GM12878 (cell line): ENCODE results near the gene BBS2. TPM values are rescaled to one million over a fixed set of nuclear protein-coding genes. Genes with fewer than 3 reads are reported as not detected.

ENCODE experiments used
- CBX5 ChIP-seq: sonication (generic); IDR thresholded peaks from 2 replicates; pipeline ENCODE4 v1.6.1; 2016; ENCODE audit warnings: low read depth, moderate library complexity, mild to moderate bottlenecking, inconsistent platforms
- DPF2 ChIP-seq: fragments of 450-650 bp; IDR thresholded peaks from 2 replicates; pipeline ENCODE4 v1.6.1; 2017; ENCODE audit warnings: mild to moderate bottlenecking
- EP300 ChIP-seq, 2 experiments: fragments of 150-350 bp in 1 of 2; IDR thresholded peaks; 2 replicates each; pipeline ENCODE4 v1.6.1; 2011 to 2012; ENCODE audit warnings: low read depth in 2 of 2, low read length in 2 of 2, borderline replicate concordance in 1 of 2, improper control_type of control experiment in 1 of 2, inconsistent platforms in 1 of 2; ENCODE audit not compliant: control insufficient read depth in 1 of 2
- EZH2 ChIP-seq: IDR thresholded peaks from 2 replicates; pipeline ENCODE4 v1.6.1; 2012; ENCODE audit warnings: low read depth, mild to moderate bottlenecking, control low read depth, inconsistent platforms, low read length, borderline replicate concordance; ENCODE audit not compliant: control insufficient read depth
- FOXM1 ChIP-seq: IDR thresholded peaks from 2 replicates; pipeline ENCODE4 v1.6.1; 2012; ENCODE audit warnings: low read depth, mild to moderate bottlenecking, inconsistent platforms, low read length, moderate library complexity
- HDGF ChIP-seq: fragments of 450-650 bp; IDR thresholded peaks from 2 replicates; pipeline ENCODE4 v1.6.1; 2016; ENCODE audit warnings: antibody characterized with exemption
- JUNB ChIP-seq: IDR thresholded peaks from 2 replicates; pipeline ENCODE4 v1.6.1; 2016; ENCODE audit warnings: antibody characterized with exemption, mild to moderate bottlenecking
- MLLT1 ChIP-seq: fragments of 450-650 bp; IDR thresholded peaks from 2 replicates; pipeline ENCODE4 v1.6.1; 2016; ENCODE audit warnings: mild to moderate bottlenecking
- NFYA ChIP-seq: IDR thresholded peaks from 2 replicates; pipeline ENCODE4 v1.6.1; 2011; ENCODE audit warnings: low read depth, mild to moderate bottlenecking, low read length, improper control_type of control experiment, borderline replicate concordance
- RB1 ChIP-seq: fragments of 450-650 bp; formaldehyde crosslinking; IDR thresholded peaks from 2 replicates; pipeline ENCODE4 v1.6.1; 2017; ENCODE audit warnings: mild to moderate bottlenecking, borderline replicate concordance
- RELB ChIP-seq: fragments of 450-650 bp; IDR thresholded peaks from 2 replicates; pipeline ENCODE4 v1.6.1; 2017; ENCODE audit warnings: low read depth, mild to moderate bottlenecking, moderate library complexity
- SIN3A ChIP-seq: IDR thresholded peaks from 2 replicates; pipeline ENCODE4 v1.6.1; 2012; ENCODE audit warnings: low read depth, low read length, improper control_type of control experiment
- SPI1 ChIP-seq: IDR thresholded peaks from 2 replicates; pipeline ENCODE4 v1.6.1; 2011; ENCODE audit warnings: low read depth, mild to moderate bottlenecking, low read length, moderate library complexity, borderline replicate concordance; ENCODE audit not compliant: insufficient read depth
- SUPT20H ChIP-seq: IDR thresholded peaks from 2 replicates; pipeline ENCODE4 v1.6.1; 2011; ENCODE audit warnings: low read depth, mild to moderate bottlenecking, low read length, moderate library complexity, borderline replicate concordance; ENCODE audit not compliant: control insufficient read depth
- YBX1 ChIP-seq: fragments of 450-650 bp; IDR thresholded peaks from 2 replicates; pipeline ENCODE4 v1.6.1; 2016; ENCODE audit warnings: antibody characterized with exemption
- ZNF384 ChIP-seq: IDR thresholded peaks from 2 replicates; pipeline ENCODE4 v1.6.1; 2012; ENCODE audit warnings: low read depth, mild to moderate bottlenecking, low read length, improper control_type of control experiment, borderline replicate concordance
- polyA plus RNA-seq, 11 experiments: library from polyadenylated mRNA; depleted of rRNA in 4 of 11; unstranded in 6 of 11; stranded (reverse) in 5 of 11; fragments of >200 nt; fragmentation: Nextera tagmentation in 4 of 11; fragmentation: Illumina TruSeq in 1 of 11; extraction: Ambion mirVana in 4 of 11; extraction: Trizol in 1 of 11; gene quantifications; 1 replicate in 1 of 11; 2 replicates in 10 of 11; pipeline versions ENCODE4 v1.2.1 to v1.2.3, GENCODE V29; 2011 to 2016; ENCODE audit warnings: inconsistent platforms in 2 of 11, missing spikeins in 2 of 11, low read depth in 1 of 11
- total RNA-seq, 4 experiments: library from RNA; depleted of rRNA in 3 of 4; stranded (reverse); fragments of >200 nt in 3 of 4; fragmentation: Illumina TruSeq in 1 of 4; extraction: Trizol in 1 of 4; gene quantifications; 2 replicates each; pipeline versions ENCODE4 v1.2.1 to v1.2.3, GENCODE V29; 2013 to 2021
- TF ChIP-seq, protein P1 (sequence below): fragments of 150-350 bp; IDR thresholded peaks from 2 replicates; pipeline ENCODE4 v1.6.1; 2016; ENCODE audit warnings: low read depth, low read length
- TF ChIP-seq, protein P2 (sequence below): fragments of 450-650 bp; IDR thresholded peaks from 2 replicates; pipeline ENCODE4 v1.6.1; 2017; ENCODE audit warnings: mild to moderate bottlenecking, low read depth, inconsistent platforms; ENCODE audit not compliant: poor library complexity, severe bottlenecking

The BBS2 gene
- total and polyA plus RNA-seq, 10 of the 15 experiments (the other 5 are each of a cell fraction or from before 2014, with no cell fraction given) = 4.9 to 38.3 (median 16.4) TPM

DNA sequence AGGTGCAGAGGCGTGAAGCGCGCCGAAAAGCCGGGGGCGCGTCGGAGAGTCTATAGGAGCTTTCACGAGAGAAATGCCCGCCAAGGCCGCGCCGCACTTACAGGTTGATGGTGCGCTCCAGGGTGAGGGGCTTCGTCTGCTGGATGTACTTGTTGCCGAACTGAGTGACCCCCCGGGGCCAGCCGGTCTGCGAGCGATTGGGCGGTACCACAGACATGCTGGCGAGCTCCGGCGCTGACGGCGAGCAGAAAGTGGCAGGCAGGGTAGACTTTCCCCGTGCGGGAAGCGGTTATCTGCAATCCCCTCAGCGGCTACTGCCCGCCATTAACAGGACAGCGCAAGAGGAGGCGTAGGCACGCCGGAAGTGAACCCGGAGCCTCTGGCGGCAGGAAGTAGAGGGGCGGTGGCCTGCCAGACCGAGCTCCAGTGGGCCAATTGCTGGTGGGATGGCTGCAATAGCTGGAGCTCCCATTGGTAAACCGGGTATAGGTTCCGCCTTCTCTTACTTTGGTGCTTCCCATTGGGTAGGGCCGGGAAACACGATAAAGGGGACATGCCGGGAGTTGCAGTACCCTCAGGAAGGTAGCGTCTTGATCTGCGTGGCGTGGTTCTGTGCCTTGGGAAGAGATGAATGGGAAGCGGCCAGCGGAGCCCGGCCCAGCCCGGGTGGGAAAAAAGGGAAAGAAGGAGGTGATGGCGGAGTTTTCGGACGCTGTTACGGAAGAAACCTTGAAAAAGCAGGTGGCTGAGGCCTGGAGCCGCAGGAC is 68.7 kb downstream of the BBS2 start, which contains the start of the genes NUDT21 and OGFOD1 (continued):
- no peak for TF ChIP-seq EZH2
- TF ChIP-seq RB1 = 0 out of 2 replicates have a peak, but pooled peaks have one; percentile 66
- TF ChIP-seq, protein P1, sequence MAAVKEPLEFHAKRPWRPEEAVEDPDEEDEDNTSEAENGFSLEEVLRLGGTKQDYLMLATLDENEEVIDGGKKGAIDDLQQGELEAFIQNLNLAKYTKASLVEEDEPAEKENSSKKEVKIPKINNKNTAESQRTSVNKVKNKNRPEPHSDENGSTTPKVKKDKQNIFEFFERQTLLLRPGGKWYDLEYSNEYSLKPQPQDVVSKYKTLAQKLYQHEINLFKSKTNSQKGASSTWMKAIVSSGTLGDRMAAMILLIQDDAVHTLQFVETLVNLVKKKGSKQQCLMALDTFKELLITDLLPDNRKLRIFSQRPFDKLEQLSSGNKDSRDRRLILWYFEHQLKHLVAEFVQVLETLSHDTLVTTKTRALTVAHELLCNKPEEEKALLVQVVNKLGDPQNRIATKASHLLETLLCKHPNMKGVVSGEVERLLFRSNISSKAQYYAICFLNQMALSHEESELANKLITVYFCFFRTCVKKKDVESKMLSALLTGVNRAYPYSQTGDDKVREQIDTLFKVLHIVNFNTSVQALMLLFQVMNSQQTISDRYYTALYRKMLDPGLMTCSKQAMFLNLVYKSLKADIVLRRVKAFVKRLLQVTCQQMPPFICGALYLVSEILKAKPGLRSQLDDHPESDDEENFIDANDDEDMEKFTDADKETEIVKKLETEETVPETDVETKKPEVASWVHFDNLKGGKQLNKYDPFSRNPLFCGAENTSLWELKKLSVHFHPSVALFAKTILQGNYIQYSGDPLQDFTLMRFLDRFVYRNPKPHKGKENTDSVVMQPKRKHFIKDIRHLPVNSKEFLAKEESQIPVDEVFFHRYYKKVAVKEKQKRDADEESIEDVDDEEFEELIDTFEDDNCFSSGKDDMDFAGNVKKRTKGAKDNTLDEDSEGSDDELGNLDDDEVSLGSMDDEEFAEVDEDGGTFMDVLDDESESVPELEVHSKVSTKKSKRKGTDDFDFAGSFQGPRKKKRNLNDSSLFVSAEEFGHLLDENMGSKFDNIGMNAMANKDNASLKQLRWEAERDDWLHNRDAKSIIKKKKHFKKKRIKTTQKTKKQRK = peak; percentile 86
- peak; percentile 40; the same call in 1 of the 2 replicates for TF ChIP-seq NFYA
- no peak for TF ChIP-seq ZNF384
- no peak for TF ChIP-seq SUPT20H
- TF ChIP-seq RELB = peak; percentile 67; the same call in 1 of the 2 replicates
- TF ChIP-seq MLLT1 = peak; percentile 69; the same call in 1 of the 2 replicates
- TF ChIP-seq DPF2 = peak; percentile 65; the same call in 1 of the 2 replicates
- TF ChIP-seq SIN3A = peak; percentile 8
- TF ChIP-seq YBX1 = no peak
- peak; percentile 32; the same call in 1 of the 2 replicates for TF ChIP-seq SPI1
- TF ChIP-seq FOXM1 = no peak
- peak; percentile 83; the same call in 1 of the 2 replicates for TF ChIP-seq HDGF
- TF ChIP-seq CBX5 = 0 out of 2 replicates have a peak, but pooled peaks have one; percentile 37
- no peak for TF ChIP-seq EP300 (IDR thresholded peaks at IDR 0.05; ENCODE audit: borderline replicate concordance in 1 of 2, control insufficient read depth in 1 of 2, low read depth in 2 of 2, low read length in 2 of 2)
- TF ChIP-seq JUNB = no peak
- TF ChIP-seq, protein P2, sequence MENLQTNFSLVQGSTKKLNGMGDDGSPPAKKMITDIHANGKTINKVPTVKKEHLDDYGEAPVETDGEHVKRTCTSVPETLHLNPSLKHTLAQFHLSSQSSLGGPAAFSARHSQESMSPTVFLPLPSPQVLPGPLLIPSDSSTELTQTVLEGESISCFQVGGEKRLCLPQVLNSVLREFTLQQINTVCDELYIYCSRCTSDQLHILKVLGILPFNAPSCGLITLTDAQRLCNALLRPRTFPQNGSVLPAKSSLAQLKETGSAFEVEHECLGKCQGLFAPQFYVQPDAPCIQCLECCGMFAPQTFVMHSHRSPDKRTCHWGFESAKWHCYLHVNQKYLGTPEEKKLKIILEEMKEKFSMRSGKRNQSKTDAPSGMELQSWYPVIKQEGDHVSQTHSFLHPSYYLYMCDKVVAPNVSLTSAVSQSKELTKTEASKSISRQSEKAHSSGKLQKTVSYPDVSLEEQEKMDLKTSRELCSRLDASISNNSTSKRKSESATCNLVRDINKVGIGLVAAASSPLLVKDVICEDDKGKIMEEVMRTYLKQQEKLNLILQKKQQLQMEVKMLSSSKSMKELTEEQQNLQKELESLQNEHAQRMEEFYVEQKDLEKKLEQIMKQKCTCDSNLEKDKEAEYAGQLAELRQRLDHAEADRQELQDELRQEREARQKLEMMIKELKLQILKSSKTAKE = no peak
